GM18526 (cell line): Measurements from ENCODE around the gene TSPAN2.

Experiments
- POLR2A ChIP-seq: IDR thresholded peaks from 3 replicates; pipeline ENCODE4 v1.6.1; 2011; ENCODE audit not compliant: insufficient read length; ENCODE audit errors: extremely low read depth

The TSPAN2 gene

GRCh38 chr1:115088871-115089419 lies 358 bp downstream of the TSPAN2 start:
- no peak for TF ChIP-seq POLR2A

GRCh38 chr1:115088115-115088778 lies 1.1 kb downstream of the TSPAN2 start:
- TF ChIP-seq POLR2A: no peak

DNA sequence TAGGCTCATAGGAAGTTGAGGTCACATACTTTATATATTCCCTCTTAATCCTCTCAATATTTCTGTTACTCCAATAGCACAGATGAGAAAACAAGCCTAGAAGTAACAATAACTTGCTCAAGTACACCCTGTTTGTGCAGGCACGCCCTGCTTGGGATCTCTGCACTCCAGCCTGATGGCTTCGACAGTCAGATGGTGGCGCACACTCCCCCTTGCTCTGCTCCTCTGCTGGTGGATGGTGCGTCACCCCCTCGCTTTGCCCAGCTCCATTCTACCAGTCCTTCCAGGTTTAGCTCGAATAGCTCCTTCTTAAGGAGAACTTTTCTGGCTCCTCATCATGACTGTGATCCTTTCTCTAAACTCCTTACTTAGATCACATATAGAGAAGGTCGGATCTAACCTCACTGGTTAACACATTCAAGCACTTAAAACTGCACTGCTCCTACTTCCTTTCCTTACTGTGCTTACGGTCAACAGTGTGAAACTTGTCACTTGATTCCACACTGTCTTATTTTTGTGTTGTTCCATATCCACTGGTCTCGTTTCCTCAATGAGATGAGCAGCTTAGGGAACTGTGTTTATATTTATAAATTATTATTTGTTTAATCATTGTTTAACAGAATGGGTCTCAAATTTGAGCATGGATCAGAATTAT lies 3.0 kb downstream of the TSPAN2 start:
- TF ChIP-seq POLR2A: no peak

DNA sequence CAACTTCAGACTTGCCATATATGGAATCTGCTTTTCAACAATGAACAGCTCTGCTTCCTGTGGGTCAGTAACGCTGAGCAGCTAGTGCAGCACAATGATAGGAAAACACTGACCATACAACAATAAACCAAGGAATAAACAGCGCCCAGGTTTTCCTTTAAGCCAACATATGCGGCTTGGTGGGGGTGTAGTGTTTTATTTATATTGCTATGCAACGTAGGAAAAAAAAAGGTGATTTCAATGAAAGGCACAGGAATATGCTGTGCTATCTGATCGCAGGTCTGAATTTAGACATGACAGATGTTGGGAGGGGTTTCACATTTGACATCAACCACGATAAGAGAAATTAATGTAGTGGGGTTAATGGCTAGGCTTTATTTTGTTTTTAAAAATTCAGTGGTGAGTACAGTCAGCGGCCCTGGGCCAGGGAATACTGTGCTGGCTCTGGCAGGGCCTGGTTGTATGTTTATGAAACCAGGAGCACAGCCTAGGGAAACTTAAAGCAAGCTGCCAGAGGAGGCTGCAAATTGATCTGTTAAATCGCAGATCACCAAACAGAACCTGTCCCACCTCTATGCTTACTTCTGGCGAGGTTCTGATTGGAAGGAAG lies 4.3 kb downstream of the TSPAN2 start:
- TF ChIP-seq POLR2A: no peak

- TF ChIP-seq POLR2A: no peak
These were observed 6.4 kb downstream of the TSPAN2 start for GRCh38 chr1:115082949-115083348.

- TF ChIP-seq POLR2A: no peak
These were observed 10.6 kb downstream of the TSPAN2 start for GRCh38 chr1:115078708-115079107.

DNA sequence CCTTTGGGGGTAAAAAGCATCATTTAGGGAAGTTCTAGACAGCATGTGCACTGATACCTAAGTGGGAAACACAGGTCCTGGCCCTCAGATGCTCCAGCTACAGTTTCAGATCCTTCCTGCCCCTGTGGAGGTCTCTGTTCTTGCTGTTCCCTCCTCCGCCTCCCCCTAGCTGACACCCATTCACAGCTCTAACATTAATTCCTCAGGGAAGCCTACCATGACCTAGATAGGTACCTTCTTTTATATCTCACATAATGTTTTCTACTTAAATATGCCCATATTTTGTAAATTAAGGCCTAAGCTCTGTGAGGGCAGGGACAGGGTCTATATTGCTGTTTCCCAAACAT lies 11.3 kb downstream of the TSPAN2 start:
- TF ChIP-seq POLR2A: no peak

DNA sequence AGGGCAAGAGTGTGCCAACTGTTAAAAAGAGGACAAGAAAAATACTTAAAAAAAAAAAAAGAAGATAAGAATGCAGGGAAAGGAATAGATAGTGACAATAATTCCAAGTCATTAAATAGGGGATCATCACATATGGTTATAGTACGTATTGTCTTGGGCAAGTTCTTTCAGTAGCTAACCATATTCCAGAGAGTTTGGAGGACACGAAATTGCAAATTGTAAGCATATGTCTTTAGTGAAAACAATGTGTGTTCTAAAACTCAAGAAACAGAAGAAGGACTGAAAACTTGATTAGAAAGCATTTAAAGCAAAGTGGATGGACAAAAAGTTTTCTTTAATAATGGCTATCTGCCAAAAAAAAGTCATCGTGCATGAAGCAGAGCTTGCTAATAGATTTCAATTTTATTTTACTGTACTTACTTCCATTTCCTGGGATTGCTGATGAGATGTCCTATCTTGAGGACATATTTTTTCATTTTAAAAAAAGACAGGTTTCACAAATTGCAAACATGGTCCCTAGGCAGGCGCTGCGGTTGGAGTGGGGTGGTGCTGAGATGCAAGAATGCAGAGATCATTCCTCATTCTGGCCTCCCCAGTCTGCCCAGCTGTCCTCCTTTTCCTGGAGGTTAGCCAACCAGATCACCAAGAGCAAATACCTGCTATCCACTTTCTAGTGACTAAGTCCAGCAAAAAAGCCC lies 11.9 kb downstream of the TSPAN2 start:
- TF ChIP-seq POLR2A: no peak

DNA sequence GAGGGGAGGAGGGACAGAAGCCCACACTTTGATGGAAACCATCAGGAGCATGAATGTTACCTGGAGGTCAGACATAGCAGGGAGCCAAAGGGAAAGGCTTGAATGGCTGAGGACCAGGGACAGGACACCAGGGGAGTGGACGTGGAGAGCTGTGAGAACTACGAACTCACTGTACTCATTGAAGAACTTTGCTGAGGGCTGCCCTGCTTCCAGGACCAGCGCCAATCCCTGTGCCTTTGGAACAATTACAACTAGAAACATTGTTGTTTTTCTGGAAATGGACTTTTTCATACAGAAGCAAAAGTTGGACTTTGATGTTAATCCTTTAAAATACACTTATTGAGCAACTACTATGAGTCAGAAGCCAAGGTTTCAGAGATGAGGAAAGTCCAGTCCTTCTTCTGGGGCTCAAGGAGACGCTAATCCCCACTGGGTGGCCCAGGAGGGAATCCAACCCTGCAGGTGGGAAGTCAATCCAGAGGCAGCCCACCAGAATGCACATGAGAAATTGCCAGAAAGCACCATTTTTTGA lies 12.9 kb downstream of the TSPAN2 start:
- TF ChIP-seq POLR2A: no peak

GRCh38 chr1:115074839-115075534 lies 14.3 kb downstream of the TSPAN2 start:
- no peak for TF ChIP-seq POLR2A

DNA sequence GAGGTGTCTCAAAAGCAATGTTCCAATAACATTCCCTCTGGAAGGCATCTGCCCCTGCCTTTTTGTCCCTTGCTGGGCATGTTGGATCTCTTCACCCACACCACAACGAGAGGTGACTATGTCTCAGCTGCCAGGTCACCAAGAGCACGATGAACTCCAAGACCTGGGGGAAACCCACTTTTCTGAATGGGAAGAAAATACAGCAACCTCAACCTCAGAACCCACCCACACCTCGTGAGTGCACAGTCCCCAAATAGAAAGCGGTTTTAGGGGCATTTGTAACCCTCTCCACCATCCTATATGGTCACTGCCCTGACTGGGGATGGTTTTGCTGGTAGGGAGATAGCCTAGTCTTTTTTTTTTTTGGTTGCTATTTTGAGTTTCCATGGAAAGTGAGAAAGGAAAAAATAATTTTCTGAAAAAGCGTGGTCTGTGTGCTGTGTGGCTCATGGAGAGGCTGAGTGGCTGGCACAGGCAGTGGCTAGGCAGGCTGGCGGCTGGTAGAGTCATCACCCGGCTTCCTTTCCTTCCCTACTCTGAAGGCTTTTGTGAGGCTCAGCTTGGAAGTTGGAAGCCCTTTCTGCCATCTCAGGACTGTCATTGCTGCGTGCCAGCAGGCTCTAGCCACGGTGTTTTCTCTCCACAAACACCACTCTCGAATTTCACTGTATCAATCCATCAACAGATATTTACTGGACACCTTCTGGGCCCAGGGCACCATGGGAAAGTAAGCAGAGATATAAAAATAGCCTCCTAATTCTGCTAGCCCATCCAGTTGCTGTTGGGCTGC lies 15.8 kb downstream of the TSPAN2 start:
- TF ChIP-seq POLR2A: no peak

- TF ChIP-seq POLR2A: no peak
These were observed 18.2 kb downstream of the TSPAN2 start for GRCh38 chr1:115071012-115071664.

- TF ChIP-seq POLR2A: no peak
These were observed 19.5 kb downstream of the TSPAN2 start for GRCh38 chr1:115069659-115070308.
